PC-9 (cell line): ENCODE measurements around the gene EXOC1L. TPM values are rescaled to one million over a fixed set of nuclear protein-coding genes. Genes with fewer than 3 reads are reported as not detected.

Source experiments
- BruUV-seq: library from RNA; stranded (reverse); fragments of 400-500 nt; replicated peaks from 2 replicates; lab custom pipeline; 2021; lab: Mats Ljungman, UMichigan
- CTCF ChIA-PET: fragments of 300-600 bp; sonication (Branson Sonifier 250); formaldehyde crosslinking; loops from one replicate; lab custom pipeline; 2022; ENCODE audit warnings: antibody characterized with exemption; lab: Charles Lee
- POLR2A ChIA-PET: fragments of 300-600 bp; sonication (Branson Sonifier 250); formaldehyde crosslinking; loops from one replicate; lab custom pipeline; 2022; ENCODE audit warnings: antibody characterized with exemption; ENCODE audit not compliant: unreplicated experiment; lab: Charles Lee
- DNase-seq, 2 experiments: peaks; one replicate each; pipeline versions ENCODE4 v3.0.0 to v3.0.0-alpha.2; 2015 to 2022; ENCODE audit warnings: mixed read lengths in 1 of 2
- H2AFZ ChIP-seq: fragments of 200-600 bp; sonication (generic); 2 replicates; pipeline ENCODE4 v1.8.1; 2017; ENCODE audit warnings: antibody characterized with exemption
- H3F3A ChIP-seq: fragments of 200-600 bp; sonication (generic); 2 replicates; pipeline ENCODE4 v1.8.1; 2017; ENCODE audit warnings: antibody characterized with exemption, mild to moderate bottlenecking, low read depth; ENCODE audit not compliant: insufficient read depth
- H3K27ac ChIP-seq: fragments of 200-600 bp; sonication (generic); 2 replicates; pipeline ENCODE4 v1.6.1; 2016; ENCODE audit warnings: mixed run types
- H3K27me3 ChIP-seq: fragments of 200-600 bp; sonication (generic); 2 replicates; pipeline ENCODE4 v1.6.1; 2016; ENCODE audit warnings: low read depth, mixed run types; ENCODE audit not compliant: insufficient read depth
- H3K36me3 ChIP-seq: fragments of 200-600 bp; sonication (generic); 2 replicates; pipeline ENCODE4 v1.6.1; 2016; ENCODE audit warnings: low read depth, mixed run types
- H3K4me1 ChIP-seq: fragments of 200-600 bp; sonication (generic); replicated peaks from 2 replicates; pipeline ENCODE4 v1.6.1; 2016; ENCODE audit warnings: mixed run types; ENCODE audit not compliant: insufficient read depth
- H3K4me2 ChIP-seq: fragments of 200-600 bp; sonication (generic); 2 replicates; pipeline ENCODE4 v1.6.1; 2017; ENCODE audit warnings: mixed run types
- H3K4me3 ChIP-seq: fragments of 200-600 bp; sonication (generic); 2 replicates; pipeline ENCODE4 v1.6.1; 2016; ENCODE audit warnings: mixed run types
- H3K79me2 ChIP-seq: fragments of 200-600 bp; sonication (generic); 2 replicates; pipeline ENCODE4 v1.6.1; 2017; ENCODE audit warnings: low read depth, mixed run types
- H3K9me2 ChIP-seq: fragments of 200-600 bp; sonication (generic); 2 replicates; pipeline ENCODE4 v1.8.1; 2017; ENCODE audit warnings: mild to moderate bottlenecking; ENCODE audit not compliant: insufficient read depth
- H3K9me3 ChIP-seq: fragments of 200-600 bp; sonication (generic); 2 replicates; pipeline ENCODE4 v1.8.1; 2016; ENCODE audit warnings: low read depth; ENCODE audit not compliant: insufficient read depth
- H4K20me1 ChIP-seq: fragments of 200-600 bp; sonication (generic); 2 replicates; pipeline ENCODE4 v1.8.1; 2017; ENCODE audit not compliant: insufficient read depth
- CTCF ChIP-seq: fragments of 200-600 bp; sonication (generic); conservative IDR thresholded peaks from 2 replicates; pipeline ENCODE4 v1.6.1; 2017; ENCODE audit warnings: mixed run types, antibody characterized with exemption, mild to moderate bottlenecking, moderate library complexity
- EZH2 ChIP-seq: fragments of 200-600 bp; sonication (generic); IDR thresholded peaks from 2 replicates; pipeline ENCODE4 v1.8.0; 2017; ENCODE audit warnings: antibody characterized with exemption, low read depth
- intact Hi-C: fragments of 100-400 bp; cut with micrococcal nuclease; formaldehyde crosslinking; loops from one replicate; pipeline ENCODE4 v1.10.0; 2022; ENCODE audit not compliant: unreplicated experiment
- total RNA-seq: library from RNA; stranded (reverse); gene quantifications from 2 replicates; pipeline ENCODE4 v1.2.3, GENCODE V29; 2021

EXOC1L gene
- total RNA-seq, 1 experiment from 2014 or later, result not detected

- Histone ChIP-seq H3K4me1 (no peaks in the 10 kb centered on the region), H3K4me2 (no peak overlapping the region), H3K79me2 (no peaks in the 10 kb centered on the region), H3K4me3 (no peak overlapping the region), H3K9me3 (no peaks in the 10 kb centered on the region), H4K20me1 (no peaks in the 10 kb centered on the region), H3K27me3 (no peaks in the 10 kb centered on the region), H3K36me3 (no peaks in the 10 kb centered on the region), H3F3A (no peaks in the 10 kb centered on the region), H2AFZ (no peak overlapping the region), H3K9me2 (no peaks in the 10 kb centered on the region), H3K27ac (no peak overlapping the region)
- TF ChIP-seq CTCF (no peak), EZH2 (no peak)
- POLR2A ChIA-PET, result no interaction called here
- intact Hi-C loops, result no loop called here
- DNase-seq, result no peak
- CTCF ChIA-PET, result no interaction called here
- BruUV-seq, result no TSS peak
Measured at GRCh38 chr4:55781812-55782211, 37.8 kb upstream of the EXOC1L start.

GRCh38 chr4:55783584-55783983 lies 36.0 kb upstream of the EXOC1L start:
- no peak for TF ChIP-seq CTCF
- no peak for TF ChIP-seq EZH2
- Histone ChIP-seq H3K79me2 (no peaks in the 10 kb centered on the region), H3K4me3 (no peak overlapping the region), H2AFZ (no peak overlapping the region), H4K20me1 (no peaks in the 10 kb centered on the region), H3K36me3 (no peaks in the 10 kb centered on the region), H3K27ac (no peak overlapping the region), H3K27me3 (no peaks in the 10 kb centered on the region), H3K4me1 (no peaks in the 10 kb centered on the region), H3K4me2 (no peak overlapping the region), H3K9me2 (no peaks in the 10 kb centered on the region), H3K9me3 (no peaks in the 10 kb centered on the region), H3F3A (no peaks in the 10 kb centered on the region)
- ChIA-PET POLR2A (no interaction called here), CTCF (no interaction called here)
- no peak for DNase-seq
- intact Hi-C loops, result no loop called here
- BruUV-seq, result no TSS peak

DNA sequence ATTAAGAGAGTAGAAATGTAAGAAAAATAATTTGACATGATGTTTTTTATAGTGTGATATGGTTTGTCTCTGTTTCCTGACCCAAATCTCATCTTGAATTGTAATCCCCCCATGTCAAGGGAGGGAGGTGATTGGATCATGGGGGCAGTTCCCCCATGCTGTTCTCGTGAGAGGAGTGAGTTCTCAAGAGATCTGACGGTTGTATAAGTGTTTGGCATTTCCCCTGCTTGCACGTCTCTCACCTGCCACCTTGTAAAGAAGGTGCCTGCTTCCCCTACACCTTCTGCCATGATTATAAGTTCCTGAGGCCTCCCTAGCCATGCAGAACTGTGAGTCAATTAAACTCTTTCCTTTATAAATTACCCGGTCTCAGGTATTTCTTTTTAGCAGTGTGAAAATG lies 34.8 kb upstream of the EXOC1L start:
- Histone ChIP-seq H3K27ac (no peak overlapping the region), H3K27me3 (no peaks in the 10 kb centered on the region), H3K9me3 (no peaks in the 10 kb centered on the region), H3K79me2 (no peaks in the 10 kb centered on the region), H3F3A (no peaks in the 10 kb centered on the region), H2AFZ (no peak overlapping the region), H3K4me2 (no peak overlapping the region), H3K9me2 (no peaks in the 10 kb centered on the region), H3K4me3 (no peak overlapping the region), H3K36me3 (no peaks in the 10 kb centered on the region), H4K20me1 (no peaks in the 10 kb centered on the region), H3K4me1 (no peaks in the 10 kb centered on the region)
- no peak for DNase-seq
- no TSS peak for BruUV-seq
- TF ChIP-seq CTCF, result no peak
- TF ChIP-seq EZH2, result no peak
- ChIA-PET POLR2A (no interaction called here), CTCF (no interaction called here)
- intact Hi-C loops, result no loop called here
